ENCODE measurements around the gene NUP153.
A peak's percentile ranks its signal among the peaks of the same experiment; 100 is the strongest.

DNA sequence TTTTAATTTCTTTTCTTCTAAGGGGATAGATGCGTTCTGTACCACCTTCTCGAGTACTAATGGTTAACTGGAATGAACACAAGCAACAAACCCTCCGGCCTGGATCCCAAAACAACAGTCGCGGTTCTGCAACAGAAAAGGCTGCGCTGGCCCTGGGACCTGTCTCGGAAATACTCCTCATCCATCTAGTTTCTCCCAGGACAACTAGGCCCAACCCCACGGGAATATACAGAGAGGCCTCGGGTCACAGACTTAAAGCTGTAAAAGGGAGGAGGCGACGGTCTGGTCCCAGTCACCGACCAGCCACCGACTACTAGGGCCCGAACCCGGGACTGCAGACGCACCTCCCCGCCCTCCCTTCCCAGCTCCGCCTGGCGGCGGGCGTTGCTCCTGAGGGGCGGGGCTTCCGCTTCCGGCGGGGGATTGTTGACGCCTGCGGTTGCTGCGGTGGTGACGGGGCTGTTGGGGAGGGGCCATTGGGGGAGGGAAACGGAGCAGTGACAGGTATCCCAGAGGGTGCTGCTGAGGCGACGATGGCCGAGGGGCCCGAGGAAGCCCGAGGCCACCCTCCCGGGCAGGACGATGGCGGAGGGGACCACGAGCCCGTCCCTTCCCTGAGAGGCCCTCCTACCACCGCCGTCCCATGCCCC, 106.7 kb downstream of the NUP153 start, which contains the start of gene FAM8A1:
- 0 out of 2 replicates have a peak, but pooled peaks have one; percentile 39 for TF ChIP-seq POLR2AphosphoS5 (IDR thresholded peaks at IDR 0.05; ENCODE audit: low read depth)
- TF ChIP-seq, protein P1, sequence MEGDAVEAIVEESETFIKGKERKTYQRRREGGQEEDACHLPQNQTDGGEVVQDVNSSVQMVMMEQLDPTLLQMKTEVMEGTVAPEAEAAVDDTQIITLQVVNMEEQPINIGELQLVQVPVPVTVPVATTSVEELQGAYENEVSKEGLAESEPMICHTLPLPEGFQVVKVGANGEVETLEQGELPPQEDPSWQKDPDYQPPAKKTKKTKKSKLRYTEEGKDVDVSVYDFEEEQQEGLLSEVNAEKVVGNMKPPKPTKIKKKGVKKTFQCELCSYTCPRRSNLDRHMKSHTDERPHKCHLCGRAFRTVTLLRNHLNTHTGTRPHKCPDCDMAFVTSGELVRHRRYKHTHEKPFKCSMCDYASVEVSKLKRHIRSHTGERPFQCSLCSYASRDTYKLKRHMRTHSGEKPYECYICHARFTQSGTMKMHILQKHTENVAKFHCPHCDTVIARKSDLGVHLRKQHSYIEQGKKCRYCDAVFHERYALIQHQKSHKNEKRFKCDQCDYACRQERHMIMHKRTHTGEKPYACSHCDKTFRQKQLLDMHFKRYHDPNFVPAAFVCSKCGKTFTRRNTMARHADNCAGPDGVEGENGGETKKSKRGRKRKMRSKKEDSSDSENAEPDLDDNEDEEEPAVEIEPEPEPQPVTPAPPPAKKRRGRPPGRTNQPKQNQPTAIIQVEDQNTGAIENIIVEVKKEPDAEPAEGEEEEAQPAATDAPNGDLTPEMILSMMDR (IDR thresholded peaks at IDR 0.05; ENCODE audit: insufficient read depth, low read length), result peak; percentile 3
- no peak for TF ChIP-seq REST (IDR thresholded peaks at IDR 0.05; ENCODE audit: insufficient replicate concordance, low read depth)
- no peak for TF ChIP-seq SPI1 (IDR thresholded peaks at IDR 0.05; ENCODE audit: borderline replicate concordance, low read depth)
- TF ChIP-seq GABPA (IDR thresholded peaks at IDR 0.05; ENCODE audit: low read depth), result peak; percentile 90
